PFSK-1 (cell line): Measurements from ENCODE around the gene CALML3.

Source experiments
- POLR2AphosphoS5 ChIP-seq: IDR thresholded peaks from 2 replicates; pipeline ENCODE4 v1.6.1; 2012; ENCODE audit warnings: low read depth, mild to moderate bottlenecking, control low read depth, low read length, moderate library complexity
- SIN3A ChIP-seq: IDR thresholded peaks from 2 replicates; pipeline ENCODE4 v1.6.1; 2012; ENCODE audit warnings: mild to moderate bottlenecking, low read length, moderate library complexity, borderline replicate concordance; ENCODE audit not compliant: insufficient read depth
- TAF1 ChIP-seq: IDR thresholded peaks from 2 replicates; pipeline ENCODE4 v1.6.1; 2012; ENCODE audit warnings: low read length, control low read depth, borderline replicate concordance; ENCODE audit not compliant: insufficient read depth

GRCh38 chr10:5556576-5556975, 31.8 kb downstream of the CALML3 start:
- TF ChIP-seq SIN3A (no peak), POLR2AphosphoS5 (no peak), TAF1 (no peak)
